IPS DF 19.7 (cell line): ENCODE results near the gene GMDS.

Experiments used
- DNase-seq: peaks from one replicate; pipeline ENCODE4 v3.0.0-alpha.2; 2013; ENCODE audit warnings: low read depth, low spot score

Gene GMDS

GRCh38 chr6:1745814-1746213 is 499.6 kb downstream of the GMDS start:
- DNase-seq = no peak

GRCh38 chr6:1744543-1744942 is 500.9 kb downstream of the GMDS start:
- DNase-seq = no peak

- DNase-seq = no peak
Observed at GRCh38 chr6:1739680-1740079, 505.7 kb downstream of the GMDS start.

- no peak for DNase-seq
Observed at GRCh38 chr6:1739220-1739619, 506.2 kb downstream of the GMDS start.

- no peak for DNase-seq
Observed at GRCh38 chr6:1738558-1739081, 506.8 kb downstream of the GMDS start.

GRCh38 chr6:1737463-1738311 is 507.7 kb downstream of the GMDS start:
- DNase-seq = no peak

GRCh38 chr6:1736346-1737105 is 508.9 kb downstream of the GMDS start:
- no peak for DNase-seq

- DNase-seq = no peak
Observed at GRCh38 chr6:1735239-1735803, 510.1 kb downstream of the GMDS start.

GRCh38 chr6:1730882-1731281 is 514.5 kb downstream of the GMDS start:
- no peak for DNase-seq

GRCh38 chr6:1729750-1730140 is 515.7 kb downstream of the GMDS start:
- DNase-seq = no peak

- DNase-seq = no peak
Observed at GRCh38 chr6:1729133-1729749, 516.2 kb downstream of the GMDS start.

- no peak for DNase-seq
Observed at GRCh38 chr6:1726341-1726768, 519.0 kb downstream of the GMDS start.

GRCh38 chr6:1724616-1725015 is 520.8 kb downstream of the GMDS start:
- no peak for DNase-seq

- DNase-seq = peak; percentile 15
Observed at GRCh38 chr6:1724124-1724523, 521.3 kb downstream of the GMDS start.

GRCh38 chr6:1722801-1723200 is 522.6 kb downstream of the GMDS start:
- DNase-seq = no peak

GRCh38 chr6:1720620-1721322 is 524.6 kb downstream of the GMDS start:
- DNase-seq = peak; percentile 47

GRCh38 chr6:1719922-1720321 is 525.5 kb downstream of the GMDS start:
- no peak for DNase-seq

- DNase-seq = no peak
Observed at GRCh38 chr6:1716868-1717267, 528.5 kb downstream of the GMDS start.

- no peak for DNase-seq
Observed at GRCh38 chr6:1716396-1716795, 529.0 kb downstream of the GMDS start.

GRCh38 chr6:1715336-1715735 is 530.1 kb downstream of the GMDS start:
- DNase-seq = no peak

- no peak for DNase-seq
Observed at GRCh38 chr6:1714654-1715053, 530.8 kb downstream of the GMDS start.
